Subcutaneous adipose tissue (tissue), 4 donors: ENCODE measurements around the gene ATP6V1C2. TPM values are rescaled to one million over a fixed set of nuclear protein-coding genes. Genes with fewer than 3 reads are reported as not detected.

ENCODE experiments used
- CTCF ChIP-seq: fragments of 450-650 bp; IDR thresholded peaks from one replicate; pipeline ENCODE4 v1.5.1; 2016; ENCODE audit warnings: low read depth, mild to moderate bottlenecking, control low read depth, antibody characterized with exemption, moderate library complexity
- total RNA-seq, 4 donors: library from RNA; depleted of rRNA; stranded (reverse); fragments of >200 nt; gene quantifications; one replicate each; pipeline ENCODE4 v1.1.0, GENCODE V29; 2016

ATP6V1C2 gene
- total RNA-seq, 4 donors from 2014 or later: 0.22 to 3.6 (median 2.6) TPM

GRCh38 chr2:10732924-10733565 lies 11.6 kb downstream of the ATP6V1C2 start:
- TF ChIP-seq CTCF: no peak

- TF ChIP-seq CTCF: no peak
These were observed 12.1 kb downstream of the ATP6V1C2 start for GRCh38 chr2:10733566-10733925.

- no peak for TF ChIP-seq CTCF
These were observed 12.6 kb downstream of the ATP6V1C2 start for GRCh38 chr2:10733980-10734379.

GRCh38 chr2:10738192-10738591 lies 16.8 kb downstream of the ATP6V1C2 start:
- TF ChIP-seq CTCF: no peak

- TF ChIP-seq CTCF: no peak
These were observed 18.8 kb downstream of the ATP6V1C2 start for GRCh38 chr2:10740226-10740625.

GRCh38 chr2:10741139-10741538 lies 19.7 kb downstream of the ATP6V1C2 start:
- no peak for TF ChIP-seq CTCF

GRCh38 chr2:10742666-10743065 lies 21.2 kb downstream of the ATP6V1C2 start:
- TF ChIP-seq CTCF: no peak
